C4-2B (cell line): ENCODE measurements around the gene WDR48.

Experiments
- CTCF ChIP-seq: fragments of 450-650 bp; conservative IDR thresholded peaks from 2 replicates; pipeline ENCODE4 v1.5.1; 2017; ENCODE audit warnings: mild to moderate bottlenecking
- ZFX ChIP-seq: fragments of 450-650 bp; IDR thresholded peaks from 2 replicates; pipeline ENCODE4 v1.6.1; 2017

DNA sequence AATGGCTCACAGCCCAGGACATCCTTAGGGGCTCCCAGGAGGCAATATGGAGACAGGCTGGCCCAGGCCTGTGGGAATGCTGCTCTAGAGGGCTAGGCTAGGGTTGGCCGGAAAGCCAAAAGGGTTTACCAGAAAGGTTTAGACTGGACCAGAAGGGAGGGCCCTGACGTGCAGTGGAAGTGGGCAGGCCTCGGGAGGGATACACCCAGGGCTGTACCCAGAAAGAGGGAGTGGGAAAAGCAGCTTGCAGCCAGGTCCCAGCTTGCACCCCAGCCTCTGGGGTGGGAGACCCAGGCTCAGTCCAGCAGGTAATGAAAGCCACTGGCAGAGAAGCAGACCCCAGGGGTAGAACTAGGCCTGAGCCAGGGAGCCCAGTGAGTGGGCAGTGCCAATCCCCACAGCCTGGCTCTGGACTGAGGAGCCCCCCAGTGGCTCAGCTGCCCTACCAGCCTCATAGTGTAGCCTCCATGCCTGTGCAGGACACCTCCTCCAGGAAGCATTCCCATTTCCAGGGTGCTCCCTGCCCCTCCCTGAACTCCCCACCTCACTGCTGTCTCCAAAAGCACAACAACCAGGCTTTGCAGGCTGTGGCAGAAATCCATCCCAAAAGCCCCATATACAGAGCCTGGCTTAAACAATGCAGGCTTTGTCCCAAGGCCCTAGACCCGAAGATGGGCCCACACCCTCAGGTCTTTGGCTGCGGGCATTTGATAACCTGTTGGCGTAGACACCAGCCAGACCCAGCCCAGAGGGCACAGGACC, 52.2 kb downstream of the WDR48 start:
- no peak for TF ChIP-seq CTCF
- no peak for TF ChIP-seq ZFX
